ENCODE measurements around the gene ETV3L. TPM values are rescaled to one million over a fixed set of nuclear protein-coding genes. Genes with fewer than 3 reads are reported as not detected.
A peak's percentile ranks its signal among the peaks of the same experiment; 100 is the strongest.

Gene ETV3L
- total RNA-seq, 1 donor from 2014 or later: not detected

GRCh38 chr1:157140063-157140588 lies 40.5 kb upstream of the ETV3L start:
- no peak overlapping the region for H3K27ac ChIP-seq
- no peaks in the 10 kb centered on the region for H3K27me3 ChIP-seq
- H3K9me3 ChIP-seq: no peaks in the 10 kb centered on the region
- peaks cover 34% of the 10 kb centered on the region for H3K4me1 ChIP-seq
- TF ChIP-seq POLR2AphosphoS5 (IDR thresholded peaks at IDR 0.05; ENCODE audit: insufficient read depth in 1 of 2, low read depth in 1 of 2) (no peak), CTCF (IDR thresholded peaks at IDR 0.05) (no peak)
- H3K36me3 ChIP-seq: peaks cover 0 to 11% of the 10 kb centered on the region in 2 donors
- H3K4me3 ChIP-seq: no peak overlapping the region
- no peak for DNase-seq (ENCODE audit: extremely low spot score in 2 of 2)
- intact Hi-C loops (cut with DNase I): no loop called here

GRCh38 chr1:157139052-157139715 lies 39.6 kb upstream of the ETV3L start:
- no peaks in the 10 kb centered on the region for H3K27me3 ChIP-seq
- peak overlapping the region; percentile 96 to 99 for H3K4me3 ChIP-seq
- intact Hi-C loops (cut with DNase I): no loop called here
- peaks cover 43% of the 10 kb centered on the region for H3K4me1 ChIP-seq
- peaks cover 4 to 20% of the 10 kb centered on the region in 2 donors for H3K36me3 ChIP-seq
- TF ChIP-seq POLR2AphosphoS5 (IDR thresholded peaks at IDR 0.05; ENCODE audit: insufficient read depth in 1 of 2, low read depth in 1 of 2) (no peak), CTCF (IDR thresholded peaks at IDR 0.05) (no peak), POLR2A (IDR thresholded peaks at IDR 0.05) (no peak)
- no peak for DNase-seq (ENCODE audit: extremely low spot score in 2 of 2)
- H3K27ac ChIP-seq: peak overlapping the region; percentile 99
- no peaks in the 10 kb centered on the region for H3K9me3 ChIP-seq

GRCh38 chr1:157138220-157139051 lies 38.8 kb upstream of the ETV3L start, which contains the start of gene ETV3:
ETV3 (minus strand) TSS chr1:157138395; CDS start chr1:157136352, 2,043 bp downstream.
- DNase-seq (ENCODE audit: extremely low spot score in 2 of 2): no peak
- TF ChIP-seq POLR2A (IDR thresholded peaks at IDR 0.05): peak in 1 of 2 donors; percentile 84
- TF ChIP-seq CTCF (IDR thresholded peaks at IDR 0.05): no peak
- peak; percentile 73 to 96 for TF ChIP-seq POLR2AphosphoS5 (IDR thresholded peaks at IDR 0.05; ENCODE audit: insufficient read depth in 1 of 2, low read depth in 1 of 2)
- no peaks in the 10 kb centered on the region for H3K9me3 ChIP-seq
- peak within 1 kb of the TSS; percentile 99 for H3K27ac ChIP-seq
- intact Hi-C loops (cut with DNase I): no loop called here
- peaks cover 49% of the 10 kb centered on the region for H3K4me1 ChIP-seq
- no peaks in the 10 kb centered on the region for H3K27me3 ChIP-seq
- H3K4me3 ChIP-seq: peak within 1 kb of the TSS; percentile 96 to 99
- H3K36me3 ChIP-seq: peaks cover 7 to 28% of the 10 kb centered on the region in 2 donors

- Histone ChIP-seq H3K27ac (peak overlapping the region; percentile 99), H3K4me3 (peak overlapping the region; percentile 96 to 99), H3K27me3 (no peaks in the 10 kb centered on the region), H3K4me1 (peaks cover 55% of the 10 kb centered on the region), H3K36me3 (peaks cover 9 to 36% of the 10 kb centered on the region in 2 donors), H3K9me3 (no peaks in the 10 kb centered on the region)
- intact Hi-C loops (cut with DNase I): no loop called here
- TF ChIP-seq POLR2A (IDR thresholded peaks at IDR 0.05): no peak
- no peak for DNase-seq (ENCODE audit: extremely low spot score in 2 of 2)
Measured at GRCh38 chr1:157137408-157138219, 38.0 kb upstream of the ETV3L start.

GRCh38 chr1:157137046-157137407 lies 37.4 kb upstream of the ETV3L start:
- H3K4me1 ChIP-seq: peaks cover 55% of the 10 kb centered on the region
- TF ChIP-seq POLR2A (IDR thresholded peaks at IDR 0.05): no peak
- no peak for TF ChIP-seq POLR2AphosphoS5 (IDR thresholded peaks at IDR 0.05; ENCODE audit: insufficient read depth in 1 of 2, low read depth in 1 of 2)
- TF ChIP-seq CTCF (IDR thresholded peaks at IDR 0.05): no peak
- no peak for DNase-seq (ENCODE audit: extremely low spot score in 2 of 2)
- H3K9me3 ChIP-seq: no peaks in the 10 kb centered on the region
- peaks cover 9 to 40% of the 10 kb centered on the region in 2 donors for H3K36me3 ChIP-seq
- H3K4me3 ChIP-seq: peak overlapping the region; percentile 96 to 99
- H3K27ac ChIP-seq: peak overlapping the region; percentile 99
- intact Hi-C loops (cut with DNase I): no loop called here
- H3K27me3 ChIP-seq: no peaks in the 10 kb centered on the region
